ENCODE results near the gene BMERB1.
"Not testable (repeated sequence)": the region's sequence is repeated elsewhere in the genome, so short reads cannot be mapped to it uniquely, and the experiment has no call there.

GRCh38 chr16:15400314-15400713 is 34.1 kb upstream of the BMERB1 start:
- TF ChIP-seq REST (IDR thresholded peaks at IDR 0.05; ENCODE audit: unreplicated experiment); CTCF (conservative IDR thresholded peaks at IDR 0.05; ENCODE audit: low read depth in 2 of 2); POLR2AphosphoS5 (IDR thresholded peaks at IDR 0.05; ENCODE audit: low read depth); JUNB (IDR thresholded peaks at IDR 0.05; ENCODE audit: unreplicated experiment); EZH2 (IDR thresholded peaks at IDR 0.05; ENCODE audit: low read depth, unreplicated experiment); EZH2phosphoT487 (IDR thresholded peaks at IDR 0.05; ENCODE audit: unreplicated experiment): not testable (repeated sequence)
